T47D (cell line): ENCODE results near the gene EIF2D.

Experiments
- DNase-seq, 2 experiments: peaks; one replicate each; pipeline versions ENCODE4 v3.0.0 to v3.0.0-alpha.2; 2011 to 2012; ENCODE audit warnings: low read depth in 1 of 2, low spot score in 1 of 2
- JUND ChIP-seq: IDR thresholded peaks from 2 replicates; pipeline ENCODE4 v1.6.1; 2012; ENCODE audit warnings: low read depth
- in situ Hi-C: cut with HindIII; loops from 2 replicates; pipeline ENCODE4 v1.10.0; 2016; ENCODE audit warnings: low sequenced_read_pairs, low pct_unique_long_range_greater_than_20kb

The EIF2D gene

GRCh38 chr1:206556047-206556749 lies 56.1 kb downstream of the EIF2D start:
- no peak for TF ChIP-seq JUND
- in situ Hi-C loops = no loop called here
- DNase-seq = no peak

- in situ Hi-C loops = no loop called here
- no peak for TF ChIP-seq JUND
- no peak for DNase-seq
Measured at GRCh38 chr1:206555473-206555935, 56.8 kb downstream of the EIF2D start.

- in situ Hi-C loops = no loop called here
- DNase-seq = no peak
- TF ChIP-seq JUND = no peak
Measured at GRCh38 chr1:206554701-206555472, 57.4 kb downstream of the EIF2D start.

- TF ChIP-seq JUND = no peak
- no peak for DNase-seq
- in situ Hi-C loops = no loop called here
Measured at GRCh38 chr1:206554211-206554610, 58.1 kb downstream of the EIF2D start.

- in situ Hi-C loops = no loop called here
- no peak for TF ChIP-seq JUND
- DNase-seq = no peak
Measured at GRCh38 chr1:206551986-206552326, 60.3 kb downstream of the EIF2D start.

GRCh38 chr1:206551296-206551985 lies 60.8 kb downstream of the EIF2D start:
- no peak for TF ChIP-seq JUND
- in situ Hi-C loops = no loop called here
- DNase-seq = no peak

GRCh38 chr1:206550446-206550845 lies 61.8 kb downstream of the EIF2D start:
- TF ChIP-seq JUND = no peak
- in situ Hi-C loops = no loop called here
- DNase-seq = peak in 1 of 2 experiments; percentile 39

GRCh38 chr1:206547104-206547503 lies 65.2 kb downstream of the EIF2D start:
- no peak for DNase-seq
- in situ Hi-C loops = no loop called here
- no peak for TF ChIP-seq JUND

- DNase-seq = no peak
- in situ Hi-C loops = no loop called here
- TF ChIP-seq JUND = no peak
Measured at GRCh38 chr1:206545351-206545750, 66.9 kb downstream of the EIF2D start.

- DNase-seq = peak; percentile 67 to 79
- in situ Hi-C loops = no loop called here
- no peak for TF ChIP-seq JUND
Measured at GRCh38 chr1:206544562-206545257, 67.6 kb downstream of the EIF2D start.
